ENCODE measurements around the gene ADM2. TPM values are rescaled to one million over a fixed set of nuclear protein-coding genes. Genes with fewer than 3 reads are reported as not detected.
A peak's percentile ranks its signal among the peaks of the same experiment; 100 is the strongest.
"Not testable (repeated sequence)": the region's sequence is repeated elsewhere in the genome, so short reads cannot be mapped to it uniquely, and the experiment has no call there.

The ADM2 gene
- 10 to 100 TPM in 1 of 6 experiments, 1 to 10 TPM in 5; 1.0 to 19.2 (median 2.2) TPM for total RNA-seq
- long read RNA-seq: 0 reads

- WGBS (ENCODE audit: insufficient coverage, low coverage, low lambda C conversion rate, missing lambda C conversion rate): 0% methylated on average over 2 of the region's 70 CpGs
- TF ChIP-seq POLR2A (IDR thresholded peaks at IDR 0.05): peak; percentile 22
- TF ChIP-seq, protein P1, sequence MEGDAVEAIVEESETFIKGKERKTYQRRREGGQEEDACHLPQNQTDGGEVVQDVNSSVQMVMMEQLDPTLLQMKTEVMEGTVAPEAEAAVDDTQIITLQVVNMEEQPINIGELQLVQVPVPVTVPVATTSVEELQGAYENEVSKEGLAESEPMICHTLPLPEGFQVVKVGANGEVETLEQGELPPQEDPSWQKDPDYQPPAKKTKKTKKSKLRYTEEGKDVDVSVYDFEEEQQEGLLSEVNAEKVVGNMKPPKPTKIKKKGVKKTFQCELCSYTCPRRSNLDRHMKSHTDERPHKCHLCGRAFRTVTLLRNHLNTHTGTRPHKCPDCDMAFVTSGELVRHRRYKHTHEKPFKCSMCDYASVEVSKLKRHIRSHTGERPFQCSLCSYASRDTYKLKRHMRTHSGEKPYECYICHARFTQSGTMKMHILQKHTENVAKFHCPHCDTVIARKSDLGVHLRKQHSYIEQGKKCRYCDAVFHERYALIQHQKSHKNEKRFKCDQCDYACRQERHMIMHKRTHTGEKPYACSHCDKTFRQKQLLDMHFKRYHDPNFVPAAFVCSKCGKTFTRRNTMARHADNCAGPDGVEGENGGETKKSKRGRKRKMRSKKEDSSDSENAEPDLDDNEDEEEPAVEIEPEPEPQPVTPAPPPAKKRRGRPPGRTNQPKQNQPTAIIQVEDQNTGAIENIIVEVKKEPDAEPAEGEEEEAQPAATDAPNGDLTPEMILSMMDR (IDR thresholded peaks at IDR 0.05): no peak
These were observed at the start of gene ADM2 for GRCh38 chr22:50481440-50482106. TSS of gene ADM2 (plus strand) at chr22:50481543. CDS start at chr22:50481848, 305 bp downstream.

DNA sequence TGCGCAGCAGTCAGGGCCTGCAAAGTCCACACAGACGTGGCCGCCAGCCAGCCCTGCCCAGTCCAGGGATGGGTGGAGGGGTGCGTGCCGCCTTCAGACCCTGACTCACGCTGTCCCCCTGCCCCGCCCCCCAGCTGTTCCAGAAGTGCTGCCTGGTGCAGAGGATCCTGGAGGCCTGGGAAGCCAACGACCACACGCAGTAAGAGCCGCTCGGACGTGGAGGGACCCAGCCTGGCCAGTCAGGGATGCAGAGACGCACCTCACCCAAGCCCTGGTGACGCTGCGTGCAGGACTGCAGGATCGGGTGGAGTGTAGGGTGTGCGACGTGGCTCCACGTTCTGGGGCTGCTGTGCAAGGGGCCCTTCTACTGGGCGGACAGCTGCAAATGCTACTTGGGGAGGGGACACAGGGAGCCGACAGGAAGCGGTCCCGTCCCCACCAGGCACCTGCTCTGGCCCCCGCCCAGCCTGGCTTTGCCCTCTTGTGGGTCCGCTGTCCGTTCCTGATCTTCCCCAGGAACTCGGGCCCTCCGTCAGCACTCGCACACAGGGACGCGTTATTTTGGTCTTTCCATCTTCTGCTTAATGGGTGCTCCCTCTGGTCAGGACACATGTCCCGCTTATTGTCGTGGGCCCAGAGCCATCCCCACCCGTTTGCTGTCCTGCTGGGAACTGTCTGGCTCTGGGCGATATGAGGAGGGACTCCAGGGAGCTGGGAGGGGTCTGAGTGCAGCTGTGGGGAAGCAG, 49.0 kb upstream of the ADM2 start:
- H3K9me3 ChIP-seq: no peaks in the 10 kb centered on the region

More at GRCh38 chr22:50481440-50482106, at the start of gene ADM2:
- H3K27me3 ChIP-seq: no peaks in the 10 kb centered on the region
- ATAC-seq (peak; percentile 53 to 74 (median 58)), DNase-seq (peak in 1 of 3 donors; percentile 65)
- intact Hi-C loops (cut with DNase I): loop anchor here in 1 of 2 donors (10.0 kb wide), 1 partner anchor 237 kb away; the partner anchor contains the start of gene TUBGCP6
- H3K9me3 ChIP-seq: no peaks in the 10 kb centered on the region
- no peak within 1 kb of the TSS for H3K27ac ChIP-seq
- peak within 1 kb of the TSS; percentile 45 to 53 (median 52) for H3K4me3 ChIP-seq
- no peaks in the 10 kb centered on the region for H3K36me3 ChIP-seq
- H3K4me1 ChIP-seq: peaks cover 0 to 11% (median 1%) of the 10 kb centered on the region in 4 donors

DNA sequence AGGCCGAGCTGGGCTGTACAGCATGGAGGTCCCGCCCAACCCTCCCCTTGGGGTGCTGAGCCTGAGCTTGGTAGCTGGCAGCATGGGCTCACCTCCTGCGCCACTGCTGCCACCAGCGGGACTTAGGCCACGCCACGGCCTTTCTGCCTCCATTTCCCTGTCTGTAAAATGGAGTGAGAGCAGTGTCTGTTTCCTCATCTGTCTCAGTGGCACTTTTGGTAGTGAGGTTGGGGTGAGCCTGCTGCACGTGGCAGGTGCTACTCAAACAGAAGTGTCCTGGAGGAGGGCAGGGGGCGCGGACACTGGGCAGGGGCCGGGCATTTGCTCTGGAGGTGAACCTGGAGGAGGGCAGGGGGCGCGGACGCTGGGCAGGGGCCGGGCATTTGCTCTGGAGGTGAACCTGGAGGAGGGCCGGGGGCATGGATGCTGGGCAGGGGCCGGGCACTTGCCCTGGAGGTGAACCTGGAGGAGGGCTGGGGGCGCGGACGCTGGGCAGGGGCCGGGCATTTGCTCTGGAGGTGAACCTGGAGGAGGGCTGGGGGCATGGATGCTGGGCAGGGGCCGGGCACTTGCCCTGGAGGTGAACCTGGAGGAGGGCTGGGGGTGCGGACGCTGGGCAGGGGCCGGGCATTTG, 48.3 kb upstream of the ADM2 start:
- H3K27me3 ChIP-seq; H3K9me3 ChIP-seq; H3K27ac ChIP-seq; DNase-seq; H3K4me1 ChIP-seq; intact Hi-C loops (cut with DNase I); ATAC-seq; H3K4me3 ChIP-seq: not testable (repeated sequence)
- H3K36me3 ChIP-seq: peaks cover 21 to 82% (median 55%) of the 10 kb centered on the region in 4 donors
- 82% methylated on average over 6 of the region's 24 CpGs for WGBS (ENCODE audit: insufficient coverage, low coverage, low lambda C conversion rate, missing lambda C conversion rate)

More for the DNA sequence above, 49.0 kb upstream of the ADM2 start:
- peak in 2 of 4 donors; percentile 5 to 11 for ATAC-seq
- Histone ChIP-seq H3K4me3 (no peak overlapping the region), H3K27me3 (no peaks in the 10 kb centered on the region), H3K27ac (no peak overlapping the region), H3K4me1 (peaks cover 0 to 6% (median 0%) of the 10 kb centered on the region in 4 donors), H3K36me3 (peaks cover 21 to 82% (median 54%) of the 10 kb centered on the region in 4 donors)
- 85% methylated on average over 9 of the region's 35 CpGs for WGBS (ENCODE audit: insufficient coverage, low coverage, low lambda C conversion rate, missing lambda C conversion rate)
- DNase-seq: no peak
- intact Hi-C loops (cut with DNase I): no loop called here
- TF ChIP-seq, protein P1 (IDR thresholded peaks at IDR 0.05): no peak
- no peak for TF ChIP-seq POLR2A (IDR thresholded peaks at IDR 0.05)

DNA sequence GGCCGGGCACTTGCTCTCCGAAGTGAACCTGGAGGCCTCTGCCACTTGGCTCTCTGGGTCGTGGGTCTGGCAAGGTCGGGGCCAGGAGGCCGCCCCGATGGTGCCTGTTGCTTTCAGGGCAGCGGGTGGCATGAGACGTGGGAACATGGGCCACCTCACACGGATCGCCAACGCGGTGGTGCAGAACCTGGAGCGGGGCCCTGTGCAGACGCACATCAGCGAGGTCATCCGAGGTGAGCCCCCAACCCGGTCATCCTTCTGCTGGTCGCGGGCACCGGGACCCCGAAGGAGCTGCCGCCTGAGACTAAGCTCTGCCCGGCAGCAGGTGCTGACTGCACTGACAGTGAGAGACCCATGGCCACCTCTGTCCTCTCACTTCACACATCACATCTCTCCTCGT, 46.5 kb upstream of the ADM2 start:
- DNase-seq (peak in 2 of 3 donors; percentile 21 to 57), ATAC-seq (no peak)
- peaks cover 21 to 82% (median 53%) of the 10 kb centered on the region in 4 donors for H3K36me3 ChIP-seq
- H3K27me3 ChIP-seq: no peaks in the 10 kb centered on the region
- no peaks in the 10 kb centered on the region for H3K9me3 ChIP-seq
- no CpG with 5 or more reads among the region's 24 CpGs for WGBS (ENCODE audit: insufficient coverage, low coverage, low lambda C conversion rate, missing lambda C conversion rate)
- H3K4me1 ChIP-seq: no peaks in the 10 kb centered on the region
- H3K4me3 ChIP-seq: no peak overlapping the region
- no peak overlapping the region for H3K27ac ChIP-seq
- TF ChIP-seq, protein P1 (IDR thresholded peaks at IDR 0.05): no peak
- TF ChIP-seq POLR2A (IDR thresholded peaks at IDR 0.05): no peak
- intact Hi-C loops (cut with DNase I): no loop called here

All from right lobe of liver (tissue), 6 donors.